ACHN (cell line): ENCODE measurements around the gene HNRNPH2.
A peak's percentile ranks its signal among the peaks of the same experiment; 100 is the strongest.

Source experiments
- DNase-seq: peaks from one replicate; pipeline ENCODE4 v3.0.0-alpha.2; 2015
- in situ Hi-C: cut with HindIII; loops from 2 replicates; pipeline ENCODE4 v1.10.0; 2017; ENCODE audit warnings: low sequenced_read_pairs, low pct_ligation_motif_present, low pct_unique_long_range_greater_than_20kb

The HNRNPH2 gene

DNA sequence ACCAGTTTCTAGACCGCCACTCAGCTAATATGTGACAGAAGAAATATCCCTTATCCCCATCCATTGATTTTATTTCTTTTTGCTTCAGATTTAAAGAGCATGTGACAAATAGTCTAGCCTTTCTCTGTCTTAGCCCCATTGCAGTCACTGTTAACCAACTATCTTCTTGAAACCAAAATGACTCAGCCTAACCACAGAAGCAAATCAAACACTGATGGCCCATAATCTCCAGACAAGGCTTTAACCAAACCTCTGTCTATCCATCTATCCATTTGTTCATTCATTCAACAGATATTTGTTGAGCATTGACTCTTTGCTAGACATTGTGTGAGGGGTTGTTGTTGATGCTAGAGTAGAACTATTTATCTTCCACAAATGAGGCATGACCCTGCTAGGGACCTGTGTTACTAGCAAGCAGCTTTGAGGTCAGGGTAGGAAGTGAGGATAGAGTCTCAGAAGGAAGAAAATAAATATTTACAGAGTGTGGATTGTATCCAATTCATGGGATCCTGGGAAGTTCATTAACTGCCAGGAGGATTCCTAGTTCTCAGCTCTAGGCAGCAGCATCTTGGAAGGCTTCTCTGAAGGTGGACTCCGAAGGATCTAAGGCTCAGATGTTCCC, 22.5 kb downstream of the HNRNPH2 start:
- peak; percentile 16 for DNase-seq

DNA sequence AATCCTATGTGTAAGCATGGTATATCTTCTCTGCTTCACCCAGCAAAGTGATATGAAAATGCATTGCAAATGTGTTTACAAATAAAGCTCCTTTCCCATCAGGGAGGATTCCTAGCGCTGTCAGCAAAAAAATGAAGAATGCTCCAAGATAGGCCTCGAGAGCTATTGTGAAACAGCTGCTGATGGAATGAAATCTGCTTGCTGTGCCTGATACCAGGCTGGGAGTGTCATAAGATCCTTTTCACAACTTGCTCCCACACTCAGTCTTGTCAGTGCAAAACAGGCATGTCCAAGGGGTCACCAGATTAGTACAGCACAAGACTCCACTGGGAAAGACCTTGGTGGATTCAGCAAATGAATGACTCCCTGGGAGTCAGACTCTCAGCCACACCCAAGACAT, 34.1 kb downstream of the HNRNPH2 start:
- DNase-seq: no peak
- in situ Hi-C loops: no loop called here

More for the DNA sequence above, 22.5 kb downstream of the HNRNPH2 start:
- in situ Hi-C loops: no loop called here

DNA sequence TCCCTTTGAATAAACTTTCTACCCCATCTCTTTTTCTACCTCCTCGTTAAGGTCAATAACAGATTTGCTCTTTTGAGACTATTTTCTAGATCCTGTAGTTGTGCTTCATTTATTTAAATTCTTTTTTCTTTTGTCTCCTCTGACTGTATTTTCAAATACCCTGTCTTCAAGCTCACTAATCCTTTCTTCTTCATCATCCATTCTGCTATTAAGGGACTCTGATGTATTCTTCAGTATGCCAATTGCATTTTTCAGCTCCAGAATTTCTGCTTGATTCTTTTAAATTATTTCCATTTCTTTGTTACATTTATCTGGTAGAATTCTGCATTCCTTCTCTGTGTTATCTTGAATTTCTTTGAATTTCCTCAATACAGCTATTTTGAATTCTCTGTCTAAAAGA, 41.3 kb downstream of the HNRNPH2 start:
- no peak for DNase-seq

DNA sequence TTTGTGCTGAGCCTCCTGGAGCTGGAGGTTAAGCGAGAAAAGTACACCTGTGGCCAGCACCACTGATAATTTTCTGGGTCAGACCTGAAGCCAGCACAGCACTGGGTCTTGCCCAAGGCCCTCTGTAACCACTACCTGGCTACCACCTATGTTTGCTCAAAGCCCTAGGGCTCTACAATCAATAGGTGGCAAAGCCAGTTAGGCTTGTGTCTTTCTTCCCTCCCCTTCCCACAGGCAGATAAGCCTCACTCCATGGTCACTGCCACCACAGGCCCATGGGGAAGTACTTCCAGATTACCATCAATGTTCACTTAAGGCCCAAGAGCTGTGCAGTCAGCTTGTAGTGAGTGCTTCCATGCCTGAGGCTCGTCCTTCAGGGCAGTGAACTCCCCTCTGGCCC, 42.1 kb downstream of the HNRNPH2 start:
- in situ Hi-C loops: no loop called here
- DNase-seq: no peak

More for the DNA sequence above, 41.3 kb downstream of the HNRNPH2 start:
- in situ Hi-C loops: no loop called here

DNA sequence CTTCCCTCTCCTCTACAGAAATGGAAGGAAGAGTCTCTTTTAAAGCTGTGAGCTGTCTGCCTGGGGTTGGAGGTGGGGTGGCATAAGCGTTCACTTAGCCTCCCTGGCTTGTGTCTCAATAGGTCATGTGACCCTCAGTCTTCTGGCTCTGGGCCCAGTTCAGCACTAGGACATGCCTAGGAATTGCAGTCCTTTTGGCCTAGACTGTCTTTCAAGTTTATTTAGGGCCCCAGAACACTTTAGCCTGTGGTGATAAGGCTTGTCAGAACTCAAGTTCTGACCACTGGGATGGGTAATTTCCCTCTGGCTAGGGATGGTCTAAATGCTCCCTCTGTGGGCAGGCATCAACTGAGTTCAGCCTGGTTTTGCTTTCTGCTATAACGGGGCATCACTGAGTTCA, 42.9 kb downstream of the HNRNPH2 start:
- in situ Hi-C loops: no loop called here
- no peak for DNase-seq

DNA sequence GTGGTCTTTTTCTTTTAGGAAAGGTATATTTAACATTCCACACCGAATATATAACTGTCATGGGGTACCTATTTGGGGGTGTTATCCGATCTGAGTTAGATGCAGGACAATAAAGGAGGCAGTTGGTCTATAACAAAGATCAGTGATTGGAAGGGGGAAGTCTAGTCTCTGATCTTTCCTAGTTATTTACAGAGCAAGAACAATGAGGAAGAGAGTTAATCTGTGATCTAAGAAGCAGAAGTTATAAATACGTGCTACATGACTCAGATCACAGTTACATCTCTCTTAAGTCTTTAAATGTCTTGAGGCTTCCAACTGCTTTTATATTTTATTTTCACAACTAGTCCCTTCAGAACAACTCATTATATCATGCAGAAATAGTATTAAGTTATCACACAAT, 44.0 kb downstream of the HNRNPH2 start:
- no peak for DNase-seq
- in situ Hi-C loops: no loop called here

DNA sequence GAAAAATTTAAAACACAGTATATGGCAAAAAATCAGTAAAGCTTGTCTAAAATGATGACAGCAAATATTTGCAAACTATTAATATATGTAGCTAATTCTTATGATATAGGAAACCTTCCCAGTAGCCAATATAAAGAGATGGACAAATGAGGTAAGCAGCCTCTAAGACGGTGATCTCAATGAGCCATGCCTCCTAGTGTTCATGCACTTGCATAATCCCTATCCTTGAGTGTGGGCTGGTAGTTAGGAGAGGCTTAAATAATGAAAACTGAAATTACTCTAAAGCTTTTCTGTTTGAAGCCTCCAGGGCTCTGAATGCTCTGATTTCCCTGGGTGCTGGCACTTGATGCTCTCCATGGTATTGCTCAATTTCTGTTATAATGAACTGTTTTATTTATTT, 52.6 kb downstream of the HNRNPH2 start:
- in situ Hi-C loops: no loop called here
- no peak for DNase-seq

DNA sequence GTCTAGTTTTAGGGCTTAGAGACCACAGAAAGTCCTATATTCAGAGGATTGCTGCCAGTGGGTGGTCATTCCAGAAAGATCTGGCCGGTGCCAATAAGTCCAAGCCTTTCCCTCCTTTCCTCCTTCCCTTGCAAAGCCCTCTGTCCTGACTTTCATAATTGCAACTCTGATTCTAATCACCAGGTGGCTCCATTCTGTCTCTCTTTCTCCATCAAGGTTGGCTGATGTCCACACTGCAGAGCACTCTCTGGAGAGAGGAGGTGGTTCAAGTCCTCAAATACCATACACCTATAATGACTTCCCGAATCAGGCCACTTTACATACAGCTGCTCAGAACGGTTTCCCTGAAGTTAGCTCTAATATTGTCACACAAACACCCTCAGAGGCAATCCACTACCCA, 54.9 kb downstream of the HNRNPH2 start:
- in situ Hi-C loops: no loop called here
- peak; percentile 32 for DNase-seq
